ENCODE measurements around the gene TSPAN18. TPM values are rescaled to one million over a fixed set of nuclear protein-coding genes. Genes with fewer than 3 reads are reported as not detected.

Gene TSPAN18
- total RNA-seq, 4 donors from 2014 or later = 2.2 to 18.1 (median 3.4) TPM

DNA sequence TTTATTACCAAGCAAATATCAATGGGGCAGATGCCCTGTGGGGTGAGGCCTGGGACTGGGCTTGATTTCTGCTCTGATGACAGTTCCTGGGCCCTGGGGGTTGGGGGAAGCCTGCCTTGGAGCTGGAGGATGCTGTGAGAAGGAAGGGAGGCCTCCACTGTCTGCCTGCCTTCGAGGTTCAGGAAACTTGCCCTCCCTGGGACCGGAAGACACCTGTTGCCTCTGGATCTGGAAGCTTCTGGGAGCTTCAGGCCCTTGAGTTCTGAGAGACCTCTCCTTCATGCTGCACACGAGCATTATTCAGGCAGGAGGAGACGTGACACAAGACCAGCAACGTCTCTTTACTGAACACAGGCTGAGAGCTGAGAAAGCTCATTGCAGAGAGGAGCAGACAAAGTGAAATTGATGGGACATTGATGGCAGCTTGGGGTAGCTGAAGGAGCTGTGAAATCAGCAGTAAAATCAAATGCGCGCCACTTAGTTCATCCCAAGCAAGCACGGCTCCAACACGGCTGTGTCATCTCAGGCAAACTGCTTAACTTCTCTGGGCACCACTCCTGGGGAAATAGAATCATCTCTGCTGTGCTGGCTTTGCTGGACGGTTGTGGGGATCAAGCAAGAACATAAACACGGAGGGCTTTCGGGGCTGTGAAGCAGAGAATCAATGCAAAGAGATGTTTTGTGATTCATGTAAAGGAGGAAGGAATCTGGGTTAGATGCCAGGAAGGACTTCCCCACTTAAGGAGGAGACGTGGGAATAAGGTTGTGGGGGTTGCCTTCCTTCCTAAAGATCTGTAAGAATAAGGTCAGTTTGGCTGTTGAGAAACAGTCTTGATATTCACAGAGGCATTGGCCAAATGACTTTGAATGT, 159.4 kb downstream of the TSPAN18 start:
- ATAC-seq (ENCODE audit: low FRiP score) (peak; percentile 31), DNase-seq (ENCODE audit: low spot score) (no peak)
- TF ChIP-seq, protein P1, sequence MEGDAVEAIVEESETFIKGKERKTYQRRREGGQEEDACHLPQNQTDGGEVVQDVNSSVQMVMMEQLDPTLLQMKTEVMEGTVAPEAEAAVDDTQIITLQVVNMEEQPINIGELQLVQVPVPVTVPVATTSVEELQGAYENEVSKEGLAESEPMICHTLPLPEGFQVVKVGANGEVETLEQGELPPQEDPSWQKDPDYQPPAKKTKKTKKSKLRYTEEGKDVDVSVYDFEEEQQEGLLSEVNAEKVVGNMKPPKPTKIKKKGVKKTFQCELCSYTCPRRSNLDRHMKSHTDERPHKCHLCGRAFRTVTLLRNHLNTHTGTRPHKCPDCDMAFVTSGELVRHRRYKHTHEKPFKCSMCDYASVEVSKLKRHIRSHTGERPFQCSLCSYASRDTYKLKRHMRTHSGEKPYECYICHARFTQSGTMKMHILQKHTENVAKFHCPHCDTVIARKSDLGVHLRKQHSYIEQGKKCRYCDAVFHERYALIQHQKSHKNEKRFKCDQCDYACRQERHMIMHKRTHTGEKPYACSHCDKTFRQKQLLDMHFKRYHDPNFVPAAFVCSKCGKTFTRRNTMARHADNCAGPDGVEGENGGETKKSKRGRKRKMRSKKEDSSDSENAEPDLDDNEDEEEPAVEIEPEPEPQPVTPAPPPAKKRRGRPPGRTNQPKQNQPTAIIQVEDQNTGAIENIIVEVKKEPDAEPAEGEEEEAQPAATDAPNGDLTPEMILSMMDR (IDR thresholded peaks at IDR 0.05) = no peak

DNA sequence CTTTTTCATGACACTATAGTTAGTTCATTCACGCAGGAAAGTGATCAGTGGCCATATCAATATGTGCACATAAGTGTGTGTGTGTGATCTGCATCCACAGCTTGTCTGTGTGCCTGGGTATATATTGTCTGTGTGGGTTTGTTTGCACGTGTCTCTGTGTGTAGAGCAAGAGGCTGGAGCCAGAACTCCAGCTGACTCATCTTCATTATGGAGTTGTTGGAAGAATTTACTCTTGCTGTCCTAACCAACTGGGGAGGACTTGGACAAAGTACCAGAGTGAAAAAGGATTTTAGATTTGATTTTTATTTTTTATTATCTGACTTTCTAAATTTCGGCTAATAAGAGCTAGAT, 160.0 kb downstream of the TSPAN18 start:
- DNase-seq (ENCODE audit: low spot score) (no peak), ATAC-seq (ENCODE audit: low FRiP score) (peak; percentile 57)
- TF ChIP-seq, protein P1 (IDR thresholded peaks at IDR 0.05) = no peak

DNA sequence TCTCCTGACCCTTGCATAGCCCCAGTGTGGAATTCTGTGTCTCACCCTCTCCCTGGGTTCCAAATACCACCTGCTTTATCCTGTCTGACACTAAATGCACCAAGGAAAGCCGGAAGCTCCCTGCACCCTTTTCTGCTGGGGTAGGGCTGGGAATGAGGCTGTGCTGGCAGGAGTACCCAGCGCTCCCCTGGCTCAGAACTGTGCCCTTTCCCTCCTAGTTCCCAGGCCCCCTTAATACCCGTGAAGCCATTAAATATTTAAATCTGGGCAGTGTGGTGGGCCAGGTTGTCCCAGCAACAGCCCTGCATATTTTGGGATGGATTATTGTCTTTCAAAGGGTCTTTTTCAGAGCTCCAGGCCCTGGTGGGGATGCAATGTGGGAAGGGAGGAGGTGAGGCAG, 160.9 kb downstream of the TSPAN18 start:
- ATAC-seq (ENCODE audit: low FRiP score) (no peak), DNase-seq (ENCODE audit: low spot score) (no peak)
- TF ChIP-seq, protein P1 (IDR thresholded peaks at IDR 0.05) = no peak

DNA sequence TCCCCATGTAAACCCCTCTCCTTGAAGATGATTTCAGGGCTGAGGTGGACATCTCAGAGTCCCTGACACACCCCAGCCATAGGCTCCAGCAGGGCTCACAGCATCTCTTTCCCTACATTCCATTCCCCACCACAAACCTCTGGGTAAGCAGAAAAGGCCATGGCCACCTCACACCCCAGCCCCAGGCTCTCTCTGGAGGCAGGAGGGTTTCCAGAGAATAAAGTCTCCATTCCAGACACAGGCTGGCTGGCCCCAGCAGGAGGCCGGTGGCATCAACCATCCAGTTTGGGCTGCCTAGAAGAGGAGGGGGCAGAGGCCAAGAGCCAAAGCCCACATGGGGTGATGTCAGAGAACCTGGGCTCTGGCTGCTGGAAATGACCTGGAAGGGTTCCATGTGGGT, 162.5 kb downstream of the TSPAN18 start:
- DNase-seq (ENCODE audit: low spot score) = no peak
- ATAC-seq (ENCODE audit: low FRiP score) = no peak
- TF ChIP-seq, protein P1 (IDR thresholded peaks at IDR 0.05) = no peak

DNA sequence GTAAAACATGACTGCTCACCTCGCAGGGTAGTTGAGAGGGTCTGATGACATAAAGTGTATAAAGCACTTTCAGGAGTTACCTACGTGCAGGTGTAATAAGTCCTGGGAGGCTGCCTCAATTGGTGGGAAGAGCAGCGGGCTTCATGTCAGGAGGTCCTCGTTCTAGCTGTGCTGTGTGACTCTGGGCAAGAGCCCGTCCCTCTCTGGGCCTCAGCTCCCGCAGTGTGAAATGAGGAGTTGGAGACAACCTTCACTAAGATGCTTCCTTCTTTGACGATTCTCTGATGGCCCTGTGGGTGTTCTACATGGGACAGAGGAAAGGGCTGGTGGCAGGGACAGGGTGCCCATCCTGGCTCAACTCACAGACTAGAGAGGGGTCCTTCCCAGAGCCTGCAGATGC, 166.1 kb downstream of the TSPAN18 start:
- TF ChIP-seq, protein P1 (IDR thresholded peaks at IDR 0.05) = no peak
- no peak for ATAC-seq (ENCODE audit: low FRiP score)
- DNase-seq (ENCODE audit: low spot score) = no peak

DNA sequence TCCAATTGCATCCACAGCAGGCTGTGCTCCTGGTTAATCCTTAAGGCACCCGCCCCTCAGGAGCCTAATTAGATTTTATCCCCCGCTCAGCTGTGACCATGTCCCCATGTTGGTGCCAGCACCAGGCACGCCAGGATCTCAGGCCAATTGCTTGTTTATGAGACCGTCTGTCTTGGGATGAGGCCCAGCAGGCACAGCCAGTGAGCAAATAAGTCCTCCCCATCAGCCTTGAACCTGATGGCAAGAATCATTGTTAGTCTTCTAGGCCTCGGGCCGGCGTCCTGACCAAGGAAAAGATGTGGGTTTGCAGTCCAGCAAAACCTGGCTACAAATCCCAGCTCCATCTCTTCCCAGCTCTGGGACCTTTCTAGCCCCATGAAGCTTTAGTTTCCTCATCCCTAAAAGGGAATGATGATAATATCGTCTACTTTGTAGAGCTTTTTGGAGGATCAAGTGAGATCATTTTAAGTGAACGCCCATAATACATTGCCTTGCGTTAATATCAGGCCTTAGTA, 166.6 kb downstream of the TSPAN18 start:
- DNase-seq (ENCODE audit: low spot score) = no peak
- no peak for ATAC-seq (ENCODE audit: low FRiP score)
- TF ChIP-seq, protein P1 (IDR thresholded peaks at IDR 0.05) = no peak

Measured in omental fat pad (tissue), 4 donors.